K562 (cell line): Measurements from ENCODE around the gene TTBK1. TPM values are rescaled to one million over a fixed set of nuclear protein-coding genes. Genes with fewer than 3 reads are reported as not detected.
A peak's percentile ranks its signal among the peaks of the same experiment; 100 is the strongest.

ENCODE experiments used
- KLF6 ChIP-seq: fragments of 250-450 bp; sonication (Bioruptor Pico); IDR thresholded peaks from 2 replicates; pipeline ENCODE4 v1.4.0; 2020; ENCODE audit warnings: mild to moderate bottlenecking, moderate library complexity, borderline replicate concordance
- L3MBTL2 ChIP-seq: fragments of 450-650 bp; IDR thresholded peaks from 2 replicates; pipeline ENCODE4 v1.6.1; 2016; ENCODE audit warnings: mild to moderate bottlenecking, moderate library complexity
- MIER1 ChIP-seq: fragments of 450-650 bp; IDR thresholded peaks from 2 replicates; pipeline ENCODE4 v1.6.1; 2016; ENCODE audit warnings: antibody characterized with exemption, mild to moderate bottlenecking, low read depth
- NEUROD1 ChIP-seq: fragments of 150-350 bp; IDR thresholded peaks from 2 replicates; pipeline ENCODE4 v1.6.1; 2014; ENCODE audit warnings: borderline replicate concordance, low read length, low read depth; ENCODE audit not compliant: partially characterized antibody
- NR2C2 ChIP-seq, 2 experiments: fragments of 200-800 bp in 1 of 2; sonication (Bioruptor generic) in 1 of 2; sonication (generic) in 1 of 2; formaldehyde crosslinking in 1 of 2; IDR thresholded peaks; 2 replicates each; pipeline versions ENCODE4 v1.6.1 to v1.8.0; 2016 to 2022; ENCODE audit warnings: mild to moderate bottlenecking in 1 of 2, missing compliant biosample characterization in 1 of 2, missing genetic modification characterization in 1 of 2, missing genetic modification reagents in 1 of 2
- RAD51 ChIP-seq: fragments of 450-650 bp; IDR thresholded peaks from 2 replicates; pipeline ENCODE4 v1.7.1; 2016; ENCODE audit warnings: low read depth, mild to moderate bottlenecking, borderline replicate concordance
- SMC3 ChIP-seq: conservative IDR thresholded peaks from 2 replicates; pipeline ENCODE4 v1.6.1; 2011; ENCODE audit warnings: low read depth, low read length, improper control_type of control experiment; ENCODE audit not compliant: insufficient read depth
- TAF7 ChIP-seq: fragments of 450-650 bp; IDR thresholded peaks from 2 replicates; pipeline ENCODE4 v1.6.1; 2016; ENCODE audit warnings: missing genetic modification characterization, missing compliant biosample characterization
- TBL1XR1 ChIP-seq, 2 experiments: IDR thresholded peaks; 2 replicates each; pipeline ENCODE4 v1.6.1; 2012; ENCODE audit warnings: improper control_type of control experiment in 2 of 2, low read length in 2 of 2, mild to moderate bottlenecking in 1 of 2
- ZBTB11 ChIP-seq, 3 experiments: fragments of 200-800 bp in 1 of 3; fragments of 250-450 bp in 1 of 3; fragments of 450-650 bp in 1 of 3; sonication (Bioruptor Pico) in 1 of 3; sonication (Bioruptor generic) in 1 of 3; formaldehyde crosslinking in 1 of 3; IDR thresholded peaks; 2 replicates each; pipeline versions ENCODE4 v1.6.1 to v1.8.0; 2016 to 2022; ENCODE audit warnings: mild to moderate bottlenecking in 2 of 3, missing genetic modification characterization in 2 of 3, missing compliant biosample characterization in 1 of 3, moderate library complexity in 1 of 3
- ZFP36 ChIP-seq: fragments of 150-350 bp; IDR thresholded peaks from 2 replicates; pipeline ENCODE4 v1.6.1; 2018; ENCODE audit warnings: low read length, low read depth; ENCODE audit not compliant: partially characterized antibody
- ZNF121 ChIP-seq: sonication (generic); formaldehyde crosslinking; conservative IDR thresholded peaks from 2 replicates; pipeline ENCODE4 v1.8.0; 2022; ENCODE audit warnings: missing genetic modification reagents
- ZNF695 ChIP-seq: fragments of 450-650 bp; formaldehyde crosslinking; IDR thresholded peaks from 2 replicates; pipeline ENCODE4 v1.4.0; 2020; ENCODE audit warnings: mild to moderate bottlenecking, moderate library complexity
- ZNF764 ChIP-seq: fragments of 250-450 bp; sonication (Bioruptor Pico); IDR thresholded peaks from 2 replicates; pipeline ENCODE4 v1.4.0; 2020; ENCODE audit warnings: low read depth, mild to moderate bottlenecking, moderate library complexity
- ZNF830 ChIP-seq: fragments of 250-450 bp; sonication (Bioruptor Pico); IDR thresholded peaks from 2 replicates; pipeline ENCODE4 v1.5.0; 2021; ENCODE audit warnings: mild to moderate bottlenecking
- ZSCAN29 ChIP-seq: fragments of 450-650 bp; IDR thresholded peaks from 2 replicates; pipeline ENCODE4 v1.6.1; 2017
- polyA plus RNA-seq, 8 experiments: library from polyadenylated mRNA; depleted of rRNA in 4 of 8; stranded (reverse) in 5 of 8; unstranded in 3 of 8; fragments of >200 nt; fragmentation: Nextera tagmentation in 2 of 8; fragmentation: Illumina TruSeq in 1 of 8; extraction: Ambion mirVana in 2 of 8; extraction: Trizol in 1 of 8; gene quantifications; 2 replicates each; pipeline versions ENCODE4 v1.2.1 to v1.2.3, GENCODE V29; 2011 to 2014; ENCODE audit warnings: inconsistent platforms in 1 of 8, missing spikeins in 1 of 8
- total RNA-seq, 7 experiments: library from RNA; depleted of rRNA in 6 of 7; stranded (reverse); fragments of >200 nt in 6 of 7; fragmentation: Illumina TruSeq in 2 of 7; extraction: Trizol in 2 of 7; gene quantifications; 2 replicates each; pipeline versions ENCODE4 v1.2.1 to v1.2.3, GENCODE V29; 2011 to 2021; ENCODE audit warnings: low replicate concordance in 1 of 7
- TF ChIP-seq, protein P1 (sequence below): fragments of 450-650 bp; IDR thresholded peaks from one replicate; pipeline ENCODE4 v1.6.1; 2018; ENCODE audit warnings: mild to moderate bottlenecking, moderate library complexity; ENCODE audit not compliant: partially characterized antibody
- TF ChIP-seq, protein P2 (sequence below): sonication (generic); formaldehyde crosslinking; IDR thresholded peaks from 2 replicates; pipeline ENCODE4 v1.8.1; 2022; ENCODE audit warnings: missing genetic modification reagents
- TF ChIP-seq, protein P3 (sequence below): fragments of 250-450 bp; sonication (Bioruptor Pico); IDR thresholded peaks from 2 replicates; pipeline ENCODE4 v1.4.0; 2020

TTBK1 gene
- total and polyA plus RNA-seq, 9 of the 15 experiments (the other 6 are each of a cell fraction or from before 2014, with no cell fraction given): not detected

DNA sequence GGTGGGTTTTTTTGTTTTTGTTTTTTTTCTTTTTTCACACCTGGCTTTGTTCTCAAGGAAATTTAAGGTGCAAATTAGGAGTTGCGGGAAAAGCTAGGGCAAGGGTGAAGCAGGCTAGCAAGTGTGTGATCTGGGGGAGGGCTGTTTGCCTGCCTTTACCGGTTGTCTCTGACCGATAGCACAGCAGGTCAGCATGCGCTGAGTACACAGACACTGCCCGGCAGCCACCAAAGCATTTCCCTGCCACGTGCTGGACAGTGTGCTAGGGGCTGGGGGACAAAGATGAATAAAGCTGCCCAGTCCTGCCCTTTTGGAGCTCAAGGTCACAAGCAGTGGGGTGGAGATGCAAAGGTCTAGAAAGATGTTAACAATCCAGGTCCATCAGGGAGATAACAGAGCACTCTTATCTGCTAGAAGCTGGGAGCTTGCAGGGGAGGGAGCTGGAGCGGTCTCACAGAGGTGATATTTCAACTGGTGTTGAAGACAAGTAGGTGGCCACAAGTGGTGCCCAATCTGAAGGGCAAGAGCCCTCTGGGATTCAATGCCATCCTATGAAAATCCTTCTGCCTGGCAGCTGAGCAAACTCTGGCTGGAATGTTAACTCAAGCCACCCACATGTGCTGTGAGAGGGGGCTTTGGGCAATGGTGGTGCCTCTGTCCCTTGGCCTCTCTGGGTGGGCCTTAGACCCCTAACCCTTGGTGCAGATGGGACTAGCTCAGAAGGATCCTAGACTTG, 24.5 kb downstream of the TTBK1 start (continued):
- TF ChIP-seq ZBTB11 (CRISPR knock-in tag; IDR thresholded peaks at IDR 0.05): no peak
- no peak for TF ChIP-seq ZFP36
- TF ChIP-seq SMC3: 0 out of 2 replicates have a peak, but pooled peaks have one; percentile 3
- TF ChIP-seq, protein P1, sequence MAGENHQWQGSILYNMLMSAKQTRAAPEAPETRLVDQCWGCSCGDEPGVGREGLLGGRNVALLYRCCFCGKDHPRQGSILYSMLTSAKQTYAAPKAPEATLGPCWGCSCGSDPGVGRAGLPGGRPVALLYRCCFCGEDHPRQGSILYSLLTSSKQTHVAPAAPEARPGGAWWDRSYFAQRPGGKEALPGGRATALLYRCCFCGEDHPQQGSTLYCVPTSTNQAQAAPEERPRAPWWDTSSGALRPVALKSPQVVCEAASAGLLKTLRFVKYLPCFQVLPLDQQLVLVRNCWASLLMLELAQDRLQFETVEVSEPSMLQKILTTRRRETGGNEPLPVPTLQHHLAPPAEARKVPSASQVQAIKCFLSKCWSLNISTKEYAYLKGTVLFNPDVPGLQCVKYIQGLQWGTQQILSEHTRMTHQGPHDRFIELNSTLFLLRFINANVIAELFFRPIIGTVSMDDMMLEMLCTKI: no peak
- no peak for TF ChIP-seq KLF6 (CRISPR knock-in tag)
- no peak for TF ChIP-seq ZNF830 (CRISPR knock-in tag)
- no peak for TF ChIP-seq NR2C2 (CRISPR knock-in tag; IDR thresholded peaks at IDR 0.05)
- no peak; the same call in 1 of the 2 replicates for TF ChIP-seq NR2C2 (tag; IDR thresholded peaks at IDR 0.05)
- TF ChIP-seq, protein P2, sequence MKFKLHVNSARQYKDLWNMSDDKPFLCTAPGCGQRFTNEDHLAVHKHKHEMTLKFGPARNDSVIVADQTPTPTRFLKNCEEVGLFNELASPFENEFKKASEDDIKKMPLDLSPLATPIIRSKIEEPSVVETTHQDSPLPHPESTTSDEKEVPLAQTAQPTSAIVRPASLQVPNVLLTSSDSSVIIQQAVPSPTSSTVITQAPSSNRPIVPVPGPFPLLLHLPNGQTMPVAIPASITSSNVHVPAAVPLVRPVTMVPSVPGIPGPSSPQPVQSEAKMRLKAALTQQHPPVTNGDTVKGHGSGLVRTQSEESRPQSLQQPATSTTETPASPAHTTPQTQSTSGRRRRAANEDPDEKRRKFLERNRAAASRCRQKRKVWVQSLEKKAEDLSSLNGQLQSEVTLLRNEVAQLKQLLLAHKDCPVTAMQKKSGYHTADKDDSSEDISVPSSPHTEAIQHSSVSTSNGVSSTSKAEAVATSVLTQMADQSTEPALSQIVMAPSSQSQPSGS (CRISPR knock-in tag): no peak
- TF ChIP-seq, protein P3, sequence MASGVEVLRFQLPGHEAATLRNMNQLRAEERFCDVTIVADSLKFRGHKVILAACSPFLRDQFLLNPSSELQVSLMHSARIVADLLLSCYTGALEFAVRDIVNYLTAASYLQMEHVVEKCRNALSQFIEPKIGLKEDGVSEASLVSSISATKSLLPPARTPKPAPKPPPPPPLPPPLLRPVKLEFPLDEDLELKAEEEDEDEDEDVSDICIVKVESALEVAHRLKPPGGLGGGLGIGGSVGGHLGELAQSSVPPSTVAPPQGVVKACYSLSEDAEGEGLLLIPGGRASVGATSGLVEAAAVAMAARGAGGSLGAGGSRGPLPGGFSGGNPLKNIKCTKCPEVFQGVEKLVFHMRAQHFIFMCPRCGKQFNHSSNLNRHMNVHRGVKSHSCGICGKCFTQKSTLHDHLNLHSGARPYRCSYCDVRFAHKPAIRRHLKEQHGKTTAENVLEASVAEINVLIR: no peak
- no peak for TF ChIP-seq ZNF695 (CRISPR knock-in tag)
- TF ChIP-seq TBL1XR1 (IDR thresholded peaks at IDR 0.05; ENCODE audit: low read length in 2 of 2): peak in 1 of 2 experiments; percentile 38; a peak in 1 of 4 replicates
- no peak for TF ChIP-seq ZNF764 (CRISPR knock-in tag)
- peak; percentile 17 for TF ChIP-seq NEUROD1
- TF ChIP-seq RAD51: peak; percentile 54; the same call in 1 of the 2 replicates
- TF ChIP-seq MIER1: no peak
- no peak for TF ChIP-seq TAF7 (tag)
- TF ChIP-seq ZNF121 (CRISPR knock-in tag): no peak
- no peak for TF ChIP-seq ZSCAN29
- peak; percentile 96 for TF ChIP-seq L3MBTL2
